Upper lobe of left lung (tissue), 6 donors: ENCODE results near the gene DLGAP1. TPM values are rescaled to one million over a fixed set of nuclear protein-coding genes. Genes with fewer than 3 reads are reported as not detected.

Source experiments
- ATAC-seq, 2 donors: fragments of 200-7000 bp; cut with Tn5 transposase; one replicate each; pipeline ENCODE4 v1.9.1; 2022; ENCODE audit warnings: mild to moderate bottlenecking in 2 of 2, moderate library complexity in 2 of 2; ENCODE audit not compliant: low FRiP score in 2 of 2
- DNase-seq, 2 donors: peaks; one replicate each; pipeline ENCODE4 v3.0.0-alpha.2; 2019 to 2020
- H3K27ac ChIP-seq, 4 donors: fragments of 200-600 bp; sonication (generic); one replicate each; pipeline ENCODE4 v1.5.1; 2016 to 2019
- H3K27me3 ChIP-seq, 4 donors: fragments of 200-600 bp; sonication (generic); one replicate each; pipeline ENCODE4 v1.5.1; 2017 to 2019
- H3K36me3 ChIP-seq, 4 donors: fragments of 200-600 bp; sonication (generic); one replicate each; pipeline ENCODE4 v1.5.1; 2016 to 2019
- H3K4me1 ChIP-seq, 4 donors: fragments of 200-600 bp; sonication (generic); one replicate each; pipeline ENCODE4 v1.5.1; 2018 to 2019
- H3K4me3 ChIP-seq, 4 donors: fragments of 200-600 bp; sonication (generic); one replicate each; pipeline ENCODE4 v1.5.1; 2017 to 2019; ENCODE audit warnings: mild to moderate bottlenecking in 2 of 4, moderate library complexity in 1 of 4
- H3K9me3 ChIP-seq, 4 donors: fragments of 200-600 bp; sonication (generic); one replicate each; pipeline ENCODE4 v1.5.1; 2018 to 2019
- EP300 ChIP-seq, 4 donors: sonication (generic); formaldehyde crosslinking; IDR thresholded peaks; one replicate each; pipeline ENCODE4 v1.5.1; 2017; ENCODE audit warnings: antibody characterized with exemption in 4 of 4, control low read depth in 2 of 4
- POLR2A ChIP-seq, 4 donors: fragments of 450-650 bp; IDR thresholded peaks; one replicate each; pipeline ENCODE4 v1.5.1; 2016 to 2017; ENCODE audit warnings: antibody characterized with exemption in 4 of 4, mild to moderate bottlenecking in 2 of 4
- POLR2AphosphoS5 ChIP-seq, 2 donors: sonication (generic); formaldehyde crosslinking; IDR thresholded peaks; one replicate each; pipeline ENCODE4 v1.5.1; 2017; ENCODE audit warnings: antibody characterized with exemption in 2 of 2
- WGBS, 2 donors: methylation state at CpG; one replicate each; pipeline ENCODE4 v1.1.5; 2017 to 2018; 5-methylcytosine and 5-hydroxymethylcytosine counted together
- total RNA-seq, 6 donors: library from RNA; depleted of rRNA in 4 of 6; stranded (reverse); fragments of >200 nt in 4 of 6; gene quantifications; one replicate each; pipeline versions ENCODE4 v1.1.0 to v1.2.1, GENCODE V29; 2016 to 2021
- TF ChIP-seq, protein P1 (sequence below), 6 experiments: fragments of 450-650 bp in 4 of 6; fragments of 200-600 bp in 2 of 6; sonication (generic) in 2 of 6; IDR thresholded peaks; one replicate each; pipeline ENCODE4 v1.5.1; 2016 to 2019; ENCODE audit warnings: antibody characterized with exemption in 6 of 6
- donor health status: DM: no; HTN: no; CAD: no; lungs with moderate emphysema.
- donor health status: DM: no; HTN: yes; CAD: no; lungs with severe emphysema.

Gene DLGAP1
- total RNA-seq, 6 donors from 2014 or later, result 2.1 to 4.6 (median 3.6) TPM

DNA sequence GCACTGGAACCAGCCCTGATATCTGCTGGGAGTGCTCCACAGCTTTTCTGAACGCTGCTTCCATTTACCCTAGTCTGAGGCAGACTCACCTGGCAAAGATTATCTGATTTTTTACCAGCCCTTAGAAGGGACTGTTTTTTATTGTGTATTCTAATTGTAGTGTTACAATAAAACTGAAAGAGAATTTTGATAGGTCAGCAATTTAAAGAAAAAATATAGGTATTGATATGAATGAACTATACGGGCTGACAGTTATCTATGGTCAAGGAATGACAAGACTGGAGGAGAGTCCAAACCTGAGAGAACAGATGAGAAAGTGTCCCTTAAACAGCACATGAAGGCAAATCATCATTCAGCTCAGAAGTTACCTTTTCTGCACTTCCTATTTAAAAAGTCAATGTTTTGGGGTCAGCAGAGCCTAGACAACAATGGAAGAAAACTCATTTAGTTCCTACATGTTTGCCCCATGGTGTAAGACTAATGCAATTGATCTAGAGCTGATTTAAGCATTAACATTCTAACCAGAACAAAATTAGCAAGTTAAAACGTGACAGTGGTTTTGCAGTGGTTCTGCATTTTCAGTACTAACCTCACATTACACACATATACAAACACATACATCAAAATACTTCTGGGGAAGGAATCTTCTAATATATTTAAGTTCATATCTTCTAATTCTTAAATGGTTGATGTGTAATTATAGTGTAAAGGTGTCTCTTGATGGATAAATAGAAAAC lies 504.3 kb downstream of the DLGAP1 start:
- whole genome bisulfite sequencing, 2 donors, result 76 to 82% methylated on average over 3 of the region's 3 CpGs
- Histone ChIP-seq H3K36me3 (no peaks in the 10 kb centered on the region), H3K27ac (no peak overlapping the region), H3K4me1 (no peaks in the 10 kb centered on the region), H3K27me3 (no peaks in the 10 kb centered on the region), H3K9me3 (no peaks in the 10 kb centered on the region), H3K4me3 (no peak overlapping the region)
- TF ChIP-seq, protein P1, sequence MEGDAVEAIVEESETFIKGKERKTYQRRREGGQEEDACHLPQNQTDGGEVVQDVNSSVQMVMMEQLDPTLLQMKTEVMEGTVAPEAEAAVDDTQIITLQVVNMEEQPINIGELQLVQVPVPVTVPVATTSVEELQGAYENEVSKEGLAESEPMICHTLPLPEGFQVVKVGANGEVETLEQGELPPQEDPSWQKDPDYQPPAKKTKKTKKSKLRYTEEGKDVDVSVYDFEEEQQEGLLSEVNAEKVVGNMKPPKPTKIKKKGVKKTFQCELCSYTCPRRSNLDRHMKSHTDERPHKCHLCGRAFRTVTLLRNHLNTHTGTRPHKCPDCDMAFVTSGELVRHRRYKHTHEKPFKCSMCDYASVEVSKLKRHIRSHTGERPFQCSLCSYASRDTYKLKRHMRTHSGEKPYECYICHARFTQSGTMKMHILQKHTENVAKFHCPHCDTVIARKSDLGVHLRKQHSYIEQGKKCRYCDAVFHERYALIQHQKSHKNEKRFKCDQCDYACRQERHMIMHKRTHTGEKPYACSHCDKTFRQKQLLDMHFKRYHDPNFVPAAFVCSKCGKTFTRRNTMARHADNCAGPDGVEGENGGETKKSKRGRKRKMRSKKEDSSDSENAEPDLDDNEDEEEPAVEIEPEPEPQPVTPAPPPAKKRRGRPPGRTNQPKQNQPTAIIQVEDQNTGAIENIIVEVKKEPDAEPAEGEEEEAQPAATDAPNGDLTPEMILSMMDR (IDR thresholded peaks at IDR 0.05), result no peak
- no peak for TF ChIP-seq POLR2AphosphoS5 (IDR thresholded peaks at IDR 0.05)
- no peak for TF ChIP-seq EP300 (IDR thresholded peaks at IDR 0.05)
- no peak for TF ChIP-seq POLR2A (IDR thresholded peaks at IDR 0.05)
- DNase-seq, result no peak
- no peak for ATAC-seq

DNA sequence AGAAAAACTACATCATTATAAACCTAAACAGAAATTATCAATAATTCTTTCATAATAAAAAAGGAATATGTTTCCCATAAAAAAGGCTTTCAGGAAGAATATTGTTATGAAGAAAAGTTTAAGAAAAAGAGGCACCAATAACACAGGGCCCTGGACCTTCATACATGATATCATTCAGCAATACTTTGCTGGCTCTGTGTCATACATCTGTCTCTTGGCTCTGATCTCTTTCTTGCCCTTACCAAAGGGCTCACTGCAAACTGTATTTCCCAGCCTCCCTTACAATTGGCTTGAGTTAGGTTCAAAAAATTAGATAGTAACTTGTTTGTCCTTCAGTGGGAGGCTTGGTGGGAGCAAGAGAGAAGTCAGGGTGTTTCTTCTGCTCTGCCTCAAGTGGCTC lies 506.1 kb downstream of the DLGAP1 start:
- no peak for DNase-seq
- ATAC-seq, result peak in 1 of 2 donors; percentile 51
- H3K4me3 ChIP-seq, result no peak overlapping the region
- H3K4me1 ChIP-seq, result no peaks in the 10 kb centered on the region
- no peak overlapping the region for H3K27ac ChIP-seq
- H3K9me3 ChIP-seq, result no peaks in the 10 kb centered on the region
- no peaks in the 10 kb centered on the region for H3K36me3 ChIP-seq
- TF ChIP-seq, protein P1 (IDR thresholded peaks at IDR 0.05), result no peak
- TF ChIP-seq POLR2A (IDR thresholded peaks at IDR 0.05), result no peak
- TF ChIP-seq POLR2AphosphoS5 (IDR thresholded peaks at IDR 0.05), result no peak
- TF ChIP-seq EP300 (IDR thresholded peaks at IDR 0.05), result no peak
- no peaks in the 10 kb centered on the region for H3K27me3 ChIP-seq

DNA sequence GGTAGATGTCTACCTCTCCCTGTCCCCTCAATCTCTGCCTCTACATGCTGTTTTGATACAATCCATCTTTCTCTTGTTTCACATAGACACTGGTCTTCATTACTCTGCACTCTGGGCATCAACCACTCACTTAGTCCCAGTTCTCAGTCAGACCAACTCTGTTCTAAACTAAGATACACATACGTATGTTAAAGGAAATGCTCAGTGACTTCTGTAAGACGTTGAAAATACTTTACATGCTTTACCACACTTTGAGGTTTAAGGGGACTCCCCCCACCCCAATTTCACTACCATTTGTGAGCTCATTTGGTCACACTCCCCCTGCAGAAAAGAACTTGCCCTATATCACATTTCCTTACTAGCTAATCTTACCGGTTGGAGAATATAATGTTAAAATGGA lies 507.7 kb downstream of the DLGAP1 start:
- no peak overlapping the region for H3K4me3 ChIP-seq
- H3K27me3 ChIP-seq, result no peaks in the 10 kb centered on the region
- no peaks in the 10 kb centered on the region for H3K4me1 ChIP-seq
- 71 to 81% methylated on average over 3 of the region's 3 CpGs for WGBS, 2 donors
- H3K9me3 ChIP-seq, result no peaks in the 10 kb centered on the region
- H3K36me3 ChIP-seq, result no peaks in the 10 kb centered on the region
- no peak for ATAC-seq
- no peak for DNase-seq
- H3K27ac ChIP-seq, result no peak overlapping the region
- no peak for TF ChIP-seq EP300 (IDR thresholded peaks at IDR 0.05)
- TF ChIP-seq, protein P1 (IDR thresholded peaks at IDR 0.05), result no peak
- no peak for TF ChIP-seq POLR2AphosphoS5 (IDR thresholded peaks at IDR 0.05)

DNA sequence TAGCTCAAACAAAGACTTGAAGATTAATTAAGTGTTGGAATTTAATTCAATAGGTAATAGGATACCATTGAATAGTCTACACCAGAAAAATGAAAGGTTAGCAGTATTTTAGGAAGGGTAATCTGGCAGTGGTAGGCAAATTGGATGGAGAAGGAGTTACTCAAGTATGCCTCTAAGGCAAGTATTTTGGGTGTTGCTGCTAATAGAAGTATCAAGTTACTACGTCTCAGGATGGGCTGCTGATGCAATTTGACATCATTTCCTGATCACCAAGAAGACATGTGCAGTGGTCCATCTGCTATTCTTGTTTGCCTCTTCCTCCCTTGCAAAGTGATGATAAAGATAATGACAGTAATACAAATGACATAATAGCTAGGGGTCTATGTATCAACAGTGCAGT lies 519.8 kb downstream of the DLGAP1 start:
- WGBS, 2 donors, result 45 to 54% methylated on average over 1 of the region's 1 CpG
- no peaks in the 10 kb centered on the region for H3K4me1 ChIP-seq
- no peaks in the 10 kb centered on the region for H3K9me3 ChIP-seq
- TF ChIP-seq, protein P1 (IDR thresholded peaks at IDR 0.05), result no peak
- TF ChIP-seq POLR2AphosphoS5 (IDR thresholded peaks at IDR 0.05) (no peak), EP300 (IDR thresholded peaks at IDR 0.05) (no peak), POLR2A (IDR thresholded peaks at IDR 0.05) (no peak)
- H3K36me3 ChIP-seq, result no peaks in the 10 kb centered on the region
- no peak overlapping the region for H3K27ac ChIP-seq
- no peaks in the 10 kb centered on the region for H3K27me3 ChIP-seq
- H3K4me3 ChIP-seq, result no peak overlapping the region
- ATAC-seq (no peak), DNase-seq (no peak)

DNA sequence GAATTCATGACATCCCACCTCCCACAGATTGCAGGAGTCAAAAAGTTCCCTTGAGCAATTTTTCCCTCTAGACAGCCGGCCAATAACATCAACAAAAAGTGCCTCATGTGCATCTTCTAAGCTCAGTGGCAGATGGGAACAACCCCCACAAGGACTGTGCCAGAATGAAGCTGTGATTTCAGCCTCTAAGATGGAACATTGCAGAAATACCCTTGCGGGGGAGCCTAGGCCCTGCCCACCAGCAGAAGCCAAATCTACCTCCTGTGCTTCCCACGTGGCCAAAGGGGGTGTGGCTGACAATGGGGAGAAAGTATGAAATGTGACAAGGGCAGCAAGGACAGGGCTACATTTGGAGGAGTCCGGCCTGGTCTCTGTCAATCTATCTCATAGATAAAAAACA lies 522.8 kb downstream of the DLGAP1 start:
- no peak overlapping the region for H3K27ac ChIP-seq
- no peak for DNase-seq
- WGBS, 2 donors, result 65 to 67% methylated on average over 3 of the region's 4 CpGs
- no peaks in the 10 kb centered on the region for H3K4me1 ChIP-seq
- no peak overlapping the region for H3K4me3 ChIP-seq
- TF ChIP-seq, protein P1 (IDR thresholded peaks at IDR 0.05), result no peak
- no peak for TF ChIP-seq POLR2A (IDR thresholded peaks at IDR 0.05)
- TF ChIP-seq POLR2AphosphoS5 (IDR thresholded peaks at IDR 0.05), result no peak
- no peak for TF ChIP-seq EP300 (IDR thresholded peaks at IDR 0.05)
- H3K27me3 ChIP-seq, result no peaks in the 10 kb centered on the region
- no peaks in the 10 kb centered on the region for H3K36me3 ChIP-seq
- no peak for ATAC-seq
- no peaks in the 10 kb centered on the region for H3K9me3 ChIP-seq
